Neural cell (in vitro differentiated cells): Measurements from ENCODE around the gene TFF2. TPM values are rescaled to one million over a fixed set of nuclear protein-coding genes. Genes with fewer than 3 reads are reported as not detected.

Experiments
- H2AFZ ChIP-seq: fragments of 200-600, 300-800 bp; sonication (generic), shearing (Covaris generic); 2 replicates; pipeline ENCODE4 v1.6.0; 2014; ENCODE audit warnings: low read depth, mild to moderate bottlenecking, antibody characterized with exemption, low read length, moderate library complexity
- H3F3A ChIP-seq: fragments of 200-600 bp; shearing (Covaris generic); 2 replicates; pipeline ENCODE4 v1.6.1; 2016; ENCODE audit warnings: mild to moderate bottlenecking, moderate library complexity, mixed read lengths, antibody characterized with exemption, low read length; ENCODE audit not compliant: insufficient read depth, poor library complexity, severe bottlenecking
- H3K27ac ChIP-seq: fragments of 200-600, 300-800 bp; sonication (generic), shearing (Covaris generic); 2 replicates; pipeline ENCODE4 v1.5.1; 2014; ENCODE audit warnings: mild to moderate bottlenecking, low read length, moderate library complexity
- H3K27me3 ChIP-seq: fragments of 300-800, 200-600 bp; sonication (generic), shearing (Covaris generic); 2 replicates; pipeline ENCODE4 v1.6.0; 2014; ENCODE audit warnings: mild to moderate bottlenecking, low read depth, low read length, moderate library complexity; ENCODE audit not compliant: insufficient read depth
- H3K36me3 ChIP-seq: fragments of 300-800, 200-600 bp; sonication (generic), shearing (Covaris generic); 2 replicates; pipeline ENCODE4 v1.5.1; 2014; ENCODE audit warnings: mild to moderate bottlenecking, antibody characterized with exemption, low read length, moderate library complexity; ENCODE audit not compliant: insufficient read depth
- H3K4me2 ChIP-seq: fragments of 300-800, 200-600 bp; sonication (generic), shearing (Covaris generic); 2 replicates; pipeline ENCODE4 v1.6.0; 2014; ENCODE audit warnings: mild to moderate bottlenecking, low read length
- H3K4me3 ChIP-seq: fragments of 300-800, 200-600 bp; sonication (generic), shearing (Covaris generic); 2 replicates; pipeline ENCODE4 v1.5.1; 2014; ENCODE audit warnings: mild to moderate bottlenecking, low read length, moderate library complexity
- H3K79me2 ChIP-seq: fragments of 200-600 bp; shearing (Covaris generic); replicated peaks from 2 replicates; pipeline ENCODE4 v1.6.0; 2014; ENCODE audit warnings: mild to moderate bottlenecking, low read length, moderate library complexity; ENCODE audit not compliant: insufficient read depth
- H3K9ac ChIP-seq: fragments of 300-800, 200-600 bp; sonication (generic), shearing (Covaris generic); 2 replicates; pipeline ENCODE4 v1.6.1; 2016; ENCODE audit warnings: mild to moderate bottlenecking, low read length, mixed read lengths
- H3K9me2 ChIP-seq: fragments of 200-600 bp; shearing (Covaris generic); 2 replicates; pipeline ENCODE4 v1.6.1; 2016; ENCODE audit warnings: mild to moderate bottlenecking, low read length, mixed read lengths; ENCODE audit not compliant: insufficient read depth
- H3K9me3 ChIP-seq: fragments of 200-600, 300-800 bp; sonication (generic), shearing (Covaris generic); 2 replicates; pipeline ENCODE4 v1.6.1; 2016; ENCODE audit warnings: mild to moderate bottlenecking, mixed run types, low read length, moderate library complexity, mixed read lengths
- H4K20me1 ChIP-seq: fragments of 200-600 bp; shearing (Covaris generic); 2 replicates; pipeline ENCODE4 v1.6.1; 2016; ENCODE audit warnings: mild to moderate bottlenecking, mixed run types; ENCODE audit not compliant: insufficient read depth
- EP300 ChIP-seq: fragments of 450-650 bp; conservative IDR thresholded peaks from 2 replicates; pipeline ENCODE4 v1.6.1; 2014; ENCODE audit warnings: antibody characterized with exemption, mild to moderate bottlenecking, moderate library complexity; ENCODE audit not compliant: poor library complexity, severe bottlenecking
- EZH2 ChIP-seq: fragments of 200-600, 300-800 bp; shearing (Covaris generic), sonication (generic); IDR thresholded peaks from 2 replicates; pipeline ENCODE4 v1.6.1; 2014; ENCODE audit warnings: antibody characterized with exemption, low read length, borderline replicate concordance, mild to moderate bottlenecking; ENCODE audit not compliant: insufficient read depth, poor library complexity, severe bottlenecking
- MXI1 ChIP-seq: fragments of 450-650 bp; conservative IDR thresholded peaks from 2 replicates; pipeline ENCODE4 v1.6.1; 2014; ENCODE audit warnings: antibody characterized with exemption, mild to moderate bottlenecking; ENCODE audit not compliant: poor library complexity, severe bottlenecking
- POLR2AphosphoS5 ChIP-seq: IDR thresholded peaks from 2 replicates; pipeline ENCODE4 v1.6.1; 2012
- RAD21 ChIP-seq: fragments of 450-650 bp; conservative IDR thresholded peaks from 2 replicates; pipeline ENCODE4 v1.6.1; 2014; ENCODE audit warnings: antibody characterized with exemption, mild to moderate bottlenecking, moderate library complexity
- REST ChIP-seq: IDR thresholded peaks from 2 replicates; pipeline ENCODE4 v1.6.1; 2012; ENCODE audit warnings: borderline replicate concordance
- SMC3 ChIP-seq: fragments of 450-650 bp; conservative IDR thresholded peaks from 2 replicates; pipeline ENCODE4 v1.6.1; 2014; ENCODE audit warnings: antibody characterized with exemption, mild to moderate bottlenecking, moderate library complexity; ENCODE audit not compliant: poor library complexity
- TAF1 ChIP-seq: IDR thresholded peaks from 2 replicates; pipeline ENCODE4 v1.6.1; 2012; ENCODE audit warnings: low read depth
- polyA plus RNA-seq: library from polyadenylated mRNA; depleted of rRNA; stranded (reverse); fragments of >200 nt; gene quantifications from 2 replicates; pipeline ENCODE4 v1.2.3, GENCODE V29; 2014
- TF ChIP-seq, protein P1 (sequence below): fragments of 450-650 bp; IDR thresholded peaks from 2 replicates; pipeline ENCODE4 v1.5.1; 2014; ENCODE audit warnings: antibody characterized with exemption, mild to moderate bottlenecking, moderate library complexity; ENCODE audit not compliant: poor library complexity, severe bottlenecking

The TFF2 gene
- polyA plus RNA-seq, 1 donor from 2014 or later, result not detected

- Histone ChIP-seq H4K20me1 (no peaks in the 10 kb centered on the region), H3K27me3 (no peaks in the 10 kb centered on the region), H2AFZ (no peak overlapping the region), H3K4me3 (no peak overlapping the region), H3K27ac (no peak overlapping the region), H3K9me2 (no peaks in the 10 kb centered on the region), H3F3A (no peaks in the 10 kb centered on the region), H3K4me2 (no peak overlapping the region), H3K36me3 (no peaks in the 10 kb centered on the region), H3K9me3 (no peaks in the 10 kb centered on the region), H3K9ac (no peak overlapping the region), H3K79me2 (no peaks in the 10 kb centered on the region)
- TF ChIP-seq POLR2AphosphoS5, result no peak
- no peak for TF ChIP-seq MXI1
- TF ChIP-seq SMC3, result no peak
- TF ChIP-seq TAF1, result no peak
- TF ChIP-seq, protein P1, sequence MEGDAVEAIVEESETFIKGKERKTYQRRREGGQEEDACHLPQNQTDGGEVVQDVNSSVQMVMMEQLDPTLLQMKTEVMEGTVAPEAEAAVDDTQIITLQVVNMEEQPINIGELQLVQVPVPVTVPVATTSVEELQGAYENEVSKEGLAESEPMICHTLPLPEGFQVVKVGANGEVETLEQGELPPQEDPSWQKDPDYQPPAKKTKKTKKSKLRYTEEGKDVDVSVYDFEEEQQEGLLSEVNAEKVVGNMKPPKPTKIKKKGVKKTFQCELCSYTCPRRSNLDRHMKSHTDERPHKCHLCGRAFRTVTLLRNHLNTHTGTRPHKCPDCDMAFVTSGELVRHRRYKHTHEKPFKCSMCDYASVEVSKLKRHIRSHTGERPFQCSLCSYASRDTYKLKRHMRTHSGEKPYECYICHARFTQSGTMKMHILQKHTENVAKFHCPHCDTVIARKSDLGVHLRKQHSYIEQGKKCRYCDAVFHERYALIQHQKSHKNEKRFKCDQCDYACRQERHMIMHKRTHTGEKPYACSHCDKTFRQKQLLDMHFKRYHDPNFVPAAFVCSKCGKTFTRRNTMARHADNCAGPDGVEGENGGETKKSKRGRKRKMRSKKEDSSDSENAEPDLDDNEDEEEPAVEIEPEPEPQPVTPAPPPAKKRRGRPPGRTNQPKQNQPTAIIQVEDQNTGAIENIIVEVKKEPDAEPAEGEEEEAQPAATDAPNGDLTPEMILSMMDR, result no peak
- TF ChIP-seq EP300, result no peak
- TF ChIP-seq REST, result no peak
- TF ChIP-seq EZH2, result no peak
- TF ChIP-seq RAD21, result no peak
Observed at GRCh38 chr21:42352441-42353095, 1.8 kb upstream of the TFF2 start.

DNA sequence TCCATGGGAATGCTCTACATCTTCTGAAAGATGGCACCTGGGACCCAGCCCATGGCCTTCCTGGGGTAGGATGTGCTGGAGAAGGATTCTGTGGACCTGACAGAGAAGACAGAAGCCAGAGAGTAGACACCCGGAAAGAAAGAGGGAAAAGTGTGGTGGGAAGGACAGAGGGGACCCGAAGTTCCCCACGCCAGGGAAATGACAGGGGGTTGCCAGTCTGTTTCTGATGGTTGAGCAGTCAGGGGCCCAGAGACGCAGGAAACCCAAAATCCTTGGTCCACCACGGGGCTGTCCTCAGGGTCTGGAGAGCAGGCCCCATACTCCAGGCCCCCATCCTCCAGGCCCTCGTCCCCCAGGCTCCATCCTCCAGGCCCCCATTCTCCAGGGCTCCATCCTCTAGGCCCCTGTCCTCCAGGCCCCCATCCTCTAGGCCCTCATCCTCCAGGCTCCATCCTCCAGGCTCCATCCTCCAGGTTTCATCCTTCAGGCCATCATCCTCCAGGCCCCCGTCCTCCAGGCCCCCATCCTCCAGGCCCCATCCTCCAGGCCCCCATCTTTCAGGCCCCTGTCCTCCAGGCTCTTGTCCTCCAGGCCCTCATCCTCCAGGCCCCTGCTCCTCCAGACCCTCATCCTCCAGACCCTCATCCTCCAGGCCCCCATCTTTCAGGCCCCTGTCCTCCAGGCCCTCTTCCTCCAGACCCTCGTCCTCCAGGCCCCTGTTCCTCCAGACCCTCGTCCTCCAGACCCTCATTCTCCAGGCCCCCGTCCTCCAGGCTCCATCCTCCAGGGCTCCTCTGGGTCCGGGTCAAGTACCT is 1.0 kb upstream of the TFF2 start:
- Histone ChIP-seq H3K9me2 (no peaks in the 10 kb centered on the region), H4K20me1 (no peaks in the 10 kb centered on the region), H3K4me3 (no peak overlapping the region), H3K36me3 (no peaks in the 10 kb centered on the region), H3F3A (no peaks in the 10 kb centered on the region), H3K9me3 (no peaks in the 10 kb centered on the region), H3K27ac (no peak overlapping the region), H3K27me3 (no peaks in the 10 kb centered on the region), H3K9ac (no peak overlapping the region), H3K4me2 (no peak overlapping the region), H2AFZ (no peak overlapping the region), H3K79me2 (no peaks in the 10 kb centered on the region)
- TF ChIP-seq TAF1 (no peak), MXI1 (no peak), EP300 (no peak), SMC3 (no peak), POLR2AphosphoS5 (no peak), REST (no peak), RAD21 (no peak), EZH2 (no peak)
- TF ChIP-seq, protein P1, result no peak
